Lower leg skin (tissue), 4 donors: Measurements from ENCODE around the gene PABPC4L. TPM values are rescaled to one million over a fixed set of nuclear protein-coding genes. Genes with fewer than 3 reads are reported as not detected.

Experiments
- DNase-seq, 2 donors: peaks; one replicate each; pipeline ENCODE4 v3.0.0-alpha.2; 2019; ENCODE audit warnings: low spot score in 2 of 2
- H3K4me3 ChIP-seq: fragments of 200-600 bp; sonication (generic); 2 replicates; pipeline ENCODE4 v1.5.1; 2017; ENCODE audit warnings: mild to moderate bottlenecking, low read depth; ENCODE audit not compliant: poor library complexity, severe bottlenecking
- POLR2A ChIP-seq, 2 donors: fragments of 450-650 bp; IDR thresholded peaks; one replicate each; pipeline ENCODE4 v1.6.1; 2016 to 2017; ENCODE audit warnings: antibody characterized with exemption in 2 of 2, mild to moderate bottlenecking in 1 of 2, moderate library complexity in 1 of 2
- WGBS, 2 donors: methylation state at CpG; one replicate each; pipeline ENCODE4 v1.1.5; 2018; 5-methylcytosine and 5-hydroxymethylcytosine counted together
- intact Hi-C: fragments of 100-400 bp; cut with DNase I; formaldehyde crosslinking; loops from one replicate; pipeline ENCODE4 v1.15.0; 2023; ENCODE audit warnings: low total_unique reads
- total RNA-seq, 4 donors: library from RNA; depleted of rRNA; stranded (reverse); fragments of >200 nt; gene quantifications; one replicate each; pipeline ENCODE4 v1.1.0, GENCODE V29; 2016
- TF ChIP-seq, protein P1 (sequence below), 3 donors: fragments of 450-650 bp; IDR thresholded peaks; one replicate each; pipeline ENCODE4 v1.5.1; 2016; ENCODE audit warnings: antibody characterized with exemption in 3 of 3, mild to moderate bottlenecking in 3 of 3, moderate library complexity in 2 of 3

Gene PABPC4L
- under 1 TPM in 3 of 4 donors, not detected in 1; 0.29 to 0.54 (median 0.42) TPM for total RNA-seq

DNA sequence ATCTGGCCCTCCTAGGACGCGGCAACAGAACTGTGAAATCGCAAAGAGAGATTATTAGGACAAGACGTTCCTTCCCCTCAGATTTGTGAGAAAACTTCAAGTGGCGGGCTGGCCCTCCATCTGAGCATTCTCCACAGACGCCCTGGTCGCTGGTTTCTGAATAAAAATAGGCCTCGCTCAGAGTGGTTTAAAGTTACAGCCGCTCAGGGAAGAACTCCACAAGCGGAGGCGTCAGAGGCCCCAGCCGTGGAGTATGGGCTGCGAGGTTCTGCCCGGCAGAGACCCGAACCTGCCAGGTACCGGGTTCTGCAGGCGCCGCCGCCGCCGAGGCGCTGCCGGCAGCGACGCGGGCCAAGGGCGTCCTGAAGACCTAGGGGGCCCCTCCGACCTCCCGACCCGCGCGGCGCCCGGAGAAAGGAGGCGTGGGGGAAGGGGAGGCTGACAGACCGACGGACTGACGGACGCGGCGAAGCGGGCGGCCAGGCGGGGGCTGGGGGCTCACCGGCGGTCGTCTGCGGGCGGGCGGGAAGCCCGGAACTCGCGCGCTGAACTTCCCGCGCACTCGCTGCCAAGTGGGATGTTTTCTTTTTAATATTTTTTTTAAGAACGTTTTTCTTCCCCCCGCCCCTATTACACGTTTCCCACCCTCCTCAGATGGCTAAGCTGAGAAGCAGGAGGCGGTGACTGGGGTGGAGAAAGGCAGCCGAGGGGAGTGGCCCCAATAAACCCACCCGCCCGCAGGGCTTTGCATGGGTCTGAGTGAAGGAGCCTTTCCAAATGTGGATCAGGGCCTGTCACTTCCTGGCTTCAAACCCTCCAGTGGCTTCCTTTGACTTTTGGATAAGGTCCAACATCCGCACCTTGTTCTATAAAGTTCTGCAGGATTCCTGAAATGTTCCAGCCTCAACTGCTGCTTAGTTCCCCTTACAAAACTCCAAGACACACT, at the start of gene PABPC4L:
TSS of gene PABPC4L (minus strand) at position 574 of the 946 bp plus-strand sequence. CDS start 770 bp downstream, outside the sequence.
- peak in 1 of 2 donors; percentile 83 for DNase-seq
- intact Hi-C loops = loop anchor here (5.0 kb wide), 1 partner anchor 791 kb away; no protein-coding TSS in a partner anchor
- TF ChIP-seq POLR2A (IDR thresholded peaks at IDR 0.05) = no peak
- TF ChIP-seq, protein P1, sequence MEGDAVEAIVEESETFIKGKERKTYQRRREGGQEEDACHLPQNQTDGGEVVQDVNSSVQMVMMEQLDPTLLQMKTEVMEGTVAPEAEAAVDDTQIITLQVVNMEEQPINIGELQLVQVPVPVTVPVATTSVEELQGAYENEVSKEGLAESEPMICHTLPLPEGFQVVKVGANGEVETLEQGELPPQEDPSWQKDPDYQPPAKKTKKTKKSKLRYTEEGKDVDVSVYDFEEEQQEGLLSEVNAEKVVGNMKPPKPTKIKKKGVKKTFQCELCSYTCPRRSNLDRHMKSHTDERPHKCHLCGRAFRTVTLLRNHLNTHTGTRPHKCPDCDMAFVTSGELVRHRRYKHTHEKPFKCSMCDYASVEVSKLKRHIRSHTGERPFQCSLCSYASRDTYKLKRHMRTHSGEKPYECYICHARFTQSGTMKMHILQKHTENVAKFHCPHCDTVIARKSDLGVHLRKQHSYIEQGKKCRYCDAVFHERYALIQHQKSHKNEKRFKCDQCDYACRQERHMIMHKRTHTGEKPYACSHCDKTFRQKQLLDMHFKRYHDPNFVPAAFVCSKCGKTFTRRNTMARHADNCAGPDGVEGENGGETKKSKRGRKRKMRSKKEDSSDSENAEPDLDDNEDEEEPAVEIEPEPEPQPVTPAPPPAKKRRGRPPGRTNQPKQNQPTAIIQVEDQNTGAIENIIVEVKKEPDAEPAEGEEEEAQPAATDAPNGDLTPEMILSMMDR (IDR thresholded peaks at IDR 0.05) = no peak
- WGBS, 2 donors = 1 to 2% methylated on average over 53 to 54 of the region's 65 CpGs
- peak within 1 kb of the TSS; percentile 27 for H3K4me3 ChIP-seq

GRCh38 chr4:134251322-134251721, 49.7 kb upstream of the PABPC4L start:
- WGBS, 2 donors = 91 to 94% methylated on average over 1 of the region's 1 CpG
- DNase-seq = no peak
- no peak for TF ChIP-seq POLR2A (IDR thresholded peaks at IDR 0.05)
- TF ChIP-seq, protein P1 (IDR thresholded peaks at IDR 0.05) = no peak
- no peak overlapping the region for H3K4me3 ChIP-seq
- intact Hi-C loops = no loop called here

GRCh38 chr4:134243742-134244713, 42.4 kb upstream of the PABPC4L start:
- no peak overlapping the region for H3K4me3 ChIP-seq
- intact Hi-C loops = no loop called here
- 91 to 95% methylated on average over 21 to 22 of the region's 22 CpGs for WGBS, 2 donors
- DNase-seq = peak in 1 of 2 donors; percentile 59
- TF ChIP-seq POLR2A (IDR thresholded peaks at IDR 0.05) = no peak
- TF ChIP-seq, protein P1 (IDR thresholded peaks at IDR 0.05) = no peak

DNA sequence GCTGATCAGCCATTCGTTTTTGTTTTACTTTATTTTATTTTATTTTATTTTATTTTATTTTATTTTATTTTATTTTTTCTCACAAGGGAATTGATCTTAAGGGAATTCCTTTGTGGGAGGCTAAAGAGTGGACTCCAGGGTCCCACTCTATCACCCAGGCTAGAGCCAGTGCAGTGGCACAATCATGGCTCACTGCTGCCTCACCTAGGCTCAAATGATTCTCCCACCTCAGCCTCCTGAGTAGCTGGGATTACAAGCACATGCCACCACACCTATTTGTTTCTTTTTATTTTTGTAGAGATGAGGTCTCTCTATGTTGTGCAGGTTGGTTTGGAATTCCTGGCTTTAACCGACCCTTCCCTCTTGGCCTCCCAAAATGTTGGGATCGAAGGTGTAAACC, 17.5 kb upstream of the PABPC4L start:
- no peak for DNase-seq
- TF ChIP-seq, protein P1 (IDR thresholded peaks at IDR 0.05) = no peak
- TF ChIP-seq POLR2A (IDR thresholded peaks at IDR 0.05) = no peak
- H3K4me3 ChIP-seq = no peak overlapping the region
- 85 to 87% methylated on average over 3 of the region's 3 CpGs for WGBS, 2 donors
- intact Hi-C loops = no loop called here

GRCh38 chr4:134216411-134216810, 14.8 kb upstream of the PABPC4L start:
- intact Hi-C loops = no loop called here

More at GRCh38 chr4:134216411-134216810, 14.8 kb upstream of the PABPC4L start:
- TF ChIP-seq, protein P1 (IDR thresholded peaks at IDR 0.05) = no peak
- H3K4me3 ChIP-seq = no peak overlapping the region
- no peak for DNase-seq
- 52 to 64% methylated on average over 1 of the region's 1 CpG for WGBS, 2 donors
